ENCODE data around the gene DSTN.

Gene DSTN

DNA sequence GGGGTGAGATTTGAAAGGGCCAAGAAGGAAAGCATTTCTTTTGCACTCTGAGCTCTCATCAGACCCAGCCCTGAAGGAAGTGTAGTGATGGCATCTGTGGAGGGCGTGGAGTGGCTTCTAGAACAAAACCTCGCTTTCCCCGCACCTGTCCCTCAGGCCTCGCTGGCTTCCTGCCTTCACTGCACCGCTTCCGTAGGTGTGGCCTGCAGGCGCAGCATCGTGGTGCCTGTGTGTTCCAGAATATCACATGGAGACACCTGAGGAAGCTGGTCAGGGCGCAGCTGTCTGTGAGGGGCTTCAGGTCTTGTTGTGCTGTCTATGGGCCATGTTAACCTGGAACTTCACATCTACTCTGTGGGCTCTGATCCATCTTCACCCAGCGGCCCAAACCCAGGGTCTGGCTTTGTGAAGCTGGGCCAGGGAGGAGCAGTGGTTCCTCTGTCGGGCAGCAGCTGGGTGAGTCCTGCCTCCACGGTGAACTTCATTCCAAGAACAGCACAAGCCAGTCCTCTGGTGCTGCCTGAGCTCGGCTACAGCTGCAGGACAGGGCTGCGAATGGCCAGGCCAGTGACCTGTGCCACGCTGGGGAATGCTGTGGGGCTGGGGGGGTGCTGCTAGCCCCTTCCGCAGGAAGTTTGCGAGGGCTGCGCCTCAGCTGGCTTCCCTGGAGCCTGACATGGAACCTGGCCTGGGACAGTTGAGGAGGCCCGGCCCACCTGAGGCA, 40.9 kb downstream of the DSTN start:
- H3K27ac Mint-ChIP-seq: no peak overlapping the region
- H3K9me3 Mint-ChIP-seq: no peaks in the 10 kb centered on the region
- no peaks in the 10 kb centered on the region for H3K27me3 Mint-ChIP-seq
- ATAC-seq: no peak
- peaks cover 8% of the 10 kb centered on the region for H3K36me3 Mint-ChIP-seq
- peaks cover 6% of the 10 kb centered on the region for H3K4me1 Mint-ChIP-seq
- H3K4me3 Mint-ChIP-seq: no peak overlapping the region

DNA sequence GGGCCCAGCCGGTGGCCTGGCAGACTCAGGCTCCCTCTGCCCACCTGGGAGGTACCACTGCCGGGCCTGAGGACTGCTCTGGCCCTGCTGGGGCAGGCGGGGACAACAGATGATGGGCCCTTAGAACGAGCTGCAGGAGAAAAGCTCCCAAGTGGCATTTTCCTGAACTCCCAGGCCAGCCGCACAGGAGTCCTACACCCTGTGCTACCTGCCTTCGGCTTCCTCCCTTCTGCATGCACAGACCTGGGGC, 41.3 kb downstream of the DSTN start:
- ATAC-seq: peak; percentile 28
- Mint-ChIP-seq H3K36me3 (peaks cover 8% of the 10 kb centered on the region), H3K9me3 (no peaks in the 10 kb centered on the region), H3K4me1 (peaks cover 6% of the 10 kb centered on the region), H3K27ac (no peak overlapping the region), H3K4me3 (no peak overlapping the region), H3K27me3 (no peaks in the 10 kb centered on the region)

DNA sequence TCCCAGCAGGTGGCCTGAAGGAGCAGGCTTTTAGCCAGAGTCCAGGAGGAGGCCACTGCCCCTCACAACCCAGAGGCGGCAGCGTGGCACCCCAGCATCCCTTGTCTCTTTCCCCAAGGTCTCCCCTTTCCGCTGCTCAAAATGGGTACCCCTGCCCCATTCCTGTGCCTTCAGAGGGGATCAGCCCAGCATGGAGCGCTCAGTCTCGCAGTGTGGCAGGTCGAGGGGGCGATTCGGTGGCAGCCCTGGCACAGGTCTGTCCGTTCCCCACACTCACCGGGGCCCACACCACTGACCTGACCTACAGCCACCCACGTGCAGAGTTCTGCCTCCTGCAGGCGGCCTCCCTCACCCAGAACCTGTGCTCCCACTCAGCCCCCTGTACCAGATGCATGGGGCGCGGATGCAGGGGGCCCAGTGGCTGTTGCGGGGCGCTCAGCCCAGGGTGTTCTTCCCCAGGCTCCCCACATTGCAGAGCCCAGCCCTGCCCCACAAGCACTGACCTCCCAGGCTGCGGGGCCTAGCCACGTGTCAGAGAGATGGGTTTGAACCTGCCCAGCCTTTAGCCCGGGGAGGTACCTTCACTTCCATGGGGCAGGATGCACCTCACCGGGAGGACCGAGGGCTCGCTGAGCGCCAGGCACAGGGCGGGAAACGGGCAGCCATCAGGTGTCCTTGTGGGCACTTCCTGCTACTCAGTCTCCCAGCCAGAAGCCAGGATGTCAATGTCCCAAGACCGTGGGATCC, 41.8 kb downstream of the DSTN start:
- H3K4me3 Mint-ChIP-seq: no peak overlapping the region
- H3K27me3 Mint-ChIP-seq: no peaks in the 10 kb centered on the region
- no peak for ATAC-seq
- no peaks in the 10 kb centered on the region for H3K9me3 Mint-ChIP-seq
- H3K27ac Mint-ChIP-seq: no peak overlapping the region
- peaks cover 8% of the 10 kb centered on the region for H3K36me3 Mint-ChIP-seq
- peaks cover 6% of the 10 kb centered on the region for H3K4me1 Mint-ChIP-seq

DNA sequence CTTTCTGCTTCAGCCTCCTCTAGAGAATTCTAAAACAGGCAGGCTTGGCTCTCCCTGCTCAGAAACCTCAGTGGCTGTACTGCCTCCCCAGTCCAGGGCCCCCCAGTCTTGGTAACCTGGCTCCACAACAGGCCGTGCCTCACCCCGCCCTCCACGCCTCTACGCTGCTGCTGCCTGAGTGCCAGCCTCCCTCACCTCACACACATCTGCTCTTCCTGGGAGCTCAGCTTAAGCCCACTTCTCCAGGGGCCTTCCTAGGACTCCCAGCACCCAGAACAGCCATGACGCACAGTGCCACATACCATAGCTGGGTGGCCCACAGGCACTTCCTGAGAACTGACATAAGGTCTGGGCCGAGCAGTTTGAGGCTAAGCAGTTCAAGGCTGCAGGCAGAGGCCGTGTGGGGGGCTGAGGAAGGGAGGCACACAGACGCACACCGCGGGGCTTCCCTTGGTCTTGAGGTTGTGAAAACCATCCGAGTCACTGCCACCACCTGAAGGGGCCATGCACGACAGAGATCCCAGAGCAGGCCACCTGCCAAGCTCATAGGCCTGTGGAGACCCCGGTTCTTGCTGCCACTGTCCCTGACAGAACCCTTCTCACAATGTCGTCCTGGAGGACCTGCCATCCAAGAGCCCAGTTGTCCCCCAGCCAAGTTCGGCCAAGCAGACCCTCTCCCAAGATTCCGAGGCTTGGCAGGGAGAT, 42.6 kb downstream of the DSTN start:
- no peak overlapping the region for H3K4me3 Mint-ChIP-seq
- H3K9me3 Mint-ChIP-seq: no peaks in the 10 kb centered on the region
- H3K27me3 Mint-ChIP-seq: no peaks in the 10 kb centered on the region
- peaks cover 6% of the 10 kb centered on the region for H3K4me1 Mint-ChIP-seq
- H3K36me3 Mint-ChIP-seq: peaks cover 8% of the 10 kb centered on the region
- no peak for ATAC-seq
- H3K27ac Mint-ChIP-seq: no peak overlapping the region

DNA sequence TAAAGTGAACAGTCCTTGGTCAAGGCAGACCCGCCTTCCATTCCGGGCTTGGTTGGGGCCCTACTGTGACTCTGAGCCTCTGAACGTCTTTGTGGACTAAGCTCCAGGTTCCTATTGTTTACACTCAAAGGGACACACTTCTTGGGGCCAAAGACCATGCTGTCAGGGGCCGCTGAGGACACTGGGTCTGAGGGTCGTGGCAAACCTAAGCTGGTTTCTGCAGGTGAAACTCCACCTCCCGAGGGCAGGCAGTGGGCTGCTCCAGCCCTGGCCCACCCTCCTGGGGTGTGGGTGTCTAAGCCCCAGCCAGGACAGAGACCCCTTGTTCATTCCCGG, 43.1 kb downstream of the DSTN start:
- H3K4me1 Mint-ChIP-seq: peaks cover 6% of the 10 kb centered on the region
- ATAC-seq: no peak
- H3K4me3 Mint-ChIP-seq: no peak overlapping the region
- H3K27me3 Mint-ChIP-seq: no peaks in the 10 kb centered on the region
- no peak overlapping the region for H3K27ac Mint-ChIP-seq
- H3K9me3 Mint-ChIP-seq: no peaks in the 10 kb centered on the region
- peaks cover 3% of the 10 kb centered on the region for H3K36me3 Mint-ChIP-seq

DNA sequence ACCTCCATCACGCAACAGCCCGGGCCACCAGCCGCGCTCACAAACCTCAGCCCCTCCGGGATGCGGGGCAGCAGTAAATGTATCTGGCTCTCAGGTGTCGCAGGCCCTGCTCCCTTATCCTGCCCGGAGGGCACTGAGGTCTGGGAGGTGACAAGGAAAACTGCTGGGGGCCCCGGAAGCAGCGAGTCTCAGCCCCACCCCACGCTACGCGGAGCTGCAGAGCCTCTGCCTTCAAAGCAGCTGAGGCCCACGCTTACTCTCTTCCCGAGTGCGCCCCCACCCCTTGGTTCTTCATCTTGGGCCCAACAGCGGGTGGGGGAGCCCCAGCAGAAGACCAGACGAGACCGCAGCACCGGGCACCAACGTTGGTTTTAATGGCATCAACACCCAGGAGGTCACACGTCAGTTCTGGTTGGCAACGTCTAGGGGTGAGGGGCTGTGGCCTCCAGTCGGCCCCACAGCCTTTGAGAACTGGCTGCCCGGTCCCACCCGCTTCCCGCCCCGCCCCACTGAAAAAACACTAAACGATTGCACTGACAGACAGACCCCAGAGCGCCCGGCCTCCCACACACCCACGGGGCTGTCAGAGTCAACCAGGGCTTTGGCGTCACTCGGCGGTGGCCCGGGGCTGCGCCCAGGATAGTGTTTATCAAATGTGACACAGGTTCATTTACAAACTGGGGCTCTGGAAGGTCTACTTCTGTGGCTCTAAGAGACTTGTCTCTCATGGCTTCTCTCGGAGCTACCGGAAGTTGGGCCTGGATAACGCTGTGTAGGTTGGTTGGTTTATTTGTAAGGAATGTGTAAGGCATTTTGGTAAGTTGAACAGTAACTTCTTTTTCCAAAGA, 43.7 kb downstream of the DSTN start:
- Mint-ChIP-seq H3K27ac (no peak overlapping the region), H3K9me3 (no peaks in the 10 kb centered on the region), H3K36me3 (peaks cover 4% of the 10 kb centered on the region), H3K27me3 (no peaks in the 10 kb centered on the region), H3K4me1 (peaks cover 6% of the 10 kb centered on the region), H3K4me3 (no peak overlapping the region)
- no peak for ATAC-seq

DNA sequence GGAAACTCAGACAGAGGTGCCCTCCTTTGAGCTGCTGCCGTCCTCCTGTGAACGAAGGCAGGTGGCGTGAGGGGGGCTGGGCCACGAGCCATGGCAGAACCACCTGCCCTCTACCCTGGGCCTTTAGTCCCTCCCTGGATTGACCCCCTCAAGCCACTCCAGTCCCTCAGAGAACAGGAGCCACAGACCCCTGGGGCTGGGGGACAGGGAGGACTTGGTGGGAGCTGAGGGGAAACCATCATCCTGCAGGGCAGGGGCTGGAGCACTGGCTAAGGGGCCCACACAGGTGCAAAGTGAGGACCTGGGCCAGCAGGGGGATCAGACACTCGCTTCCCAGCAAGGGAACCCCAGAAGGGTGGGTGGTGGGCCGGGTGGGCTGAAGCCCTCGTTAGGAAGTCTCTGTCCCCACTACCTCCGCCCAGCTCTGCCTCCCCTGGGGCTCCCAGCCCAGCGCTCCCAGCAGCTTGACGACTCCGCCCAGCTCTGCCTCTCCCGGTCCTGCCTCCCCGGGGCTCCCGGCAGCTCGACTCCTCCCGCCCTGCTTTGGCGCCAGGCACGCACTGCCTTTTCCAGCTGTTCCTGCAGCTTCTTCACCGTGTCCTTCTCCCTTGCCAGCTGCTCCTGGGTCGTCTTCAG, 44.4 kb downstream of the DSTN start:
- peak; percentile 2 for ATAC-seq
- Mint-ChIP-seq H3K9me3 (no peaks in the 10 kb centered on the region), H3K36me3 (peaks cover 6% of the 10 kb centered on the region), H3K4me3 (no peak overlapping the region), H3K27ac (no peak overlapping the region), H3K27me3 (no peaks in the 10 kb centered on the region), H3K4me1 (peaks cover 6% of the 10 kb centered on the region)

DNA sequence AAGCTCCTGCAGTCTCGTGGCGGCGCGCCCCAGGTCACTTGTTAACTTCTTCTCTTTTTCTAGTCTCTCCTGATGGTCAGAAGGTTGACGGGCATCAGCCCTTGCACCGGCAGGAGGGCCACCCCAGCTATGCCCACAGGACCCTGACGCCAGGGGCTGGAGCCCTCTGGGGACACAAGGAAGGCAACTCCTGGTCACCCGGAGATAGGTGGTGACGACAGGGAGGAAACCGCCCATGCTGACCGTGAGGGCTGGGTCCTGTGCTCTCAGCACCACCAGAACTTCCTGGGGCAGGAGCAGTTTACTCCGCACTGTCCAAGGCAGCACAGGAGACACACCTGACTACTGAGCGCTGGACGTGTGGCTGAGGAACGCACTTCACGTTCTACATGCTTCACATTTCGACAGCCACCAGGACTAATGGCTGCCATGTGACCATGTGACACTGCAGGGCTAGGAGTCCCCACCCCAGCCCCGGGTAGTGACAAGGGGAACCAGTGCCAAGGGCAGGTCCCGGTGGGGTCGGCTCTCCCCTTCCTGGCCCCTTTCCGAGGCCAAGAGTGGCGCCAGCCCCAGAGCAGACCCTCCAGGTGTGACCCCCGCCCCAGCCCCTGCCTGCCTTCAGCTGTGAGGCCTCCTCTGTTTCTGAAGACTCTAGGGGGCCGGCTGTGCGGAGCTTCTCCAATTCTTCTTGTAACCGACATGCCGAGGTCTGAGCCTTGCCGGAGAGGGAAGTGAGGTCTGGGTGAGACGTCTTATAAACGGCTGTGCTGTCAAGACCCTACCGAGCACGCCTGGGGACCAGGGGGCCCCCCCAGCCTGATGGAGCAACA, 45.2 kb downstream of the DSTN start:
- peaks cover 13% of the 10 kb centered on the region for H3K36me3 Mint-ChIP-seq
- H3K4me3 Mint-ChIP-seq: no peak overlapping the region
- H3K27me3 Mint-ChIP-seq: no peaks in the 10 kb centered on the region
- no peak overlapping the region for H3K27ac Mint-ChIP-seq
- peaks cover 3% of the 10 kb centered on the region for H3K4me1 Mint-ChIP-seq
- ATAC-seq: no peak
- H3K9me3 Mint-ChIP-seq: no peaks in the 10 kb centered on the region

DNA sequence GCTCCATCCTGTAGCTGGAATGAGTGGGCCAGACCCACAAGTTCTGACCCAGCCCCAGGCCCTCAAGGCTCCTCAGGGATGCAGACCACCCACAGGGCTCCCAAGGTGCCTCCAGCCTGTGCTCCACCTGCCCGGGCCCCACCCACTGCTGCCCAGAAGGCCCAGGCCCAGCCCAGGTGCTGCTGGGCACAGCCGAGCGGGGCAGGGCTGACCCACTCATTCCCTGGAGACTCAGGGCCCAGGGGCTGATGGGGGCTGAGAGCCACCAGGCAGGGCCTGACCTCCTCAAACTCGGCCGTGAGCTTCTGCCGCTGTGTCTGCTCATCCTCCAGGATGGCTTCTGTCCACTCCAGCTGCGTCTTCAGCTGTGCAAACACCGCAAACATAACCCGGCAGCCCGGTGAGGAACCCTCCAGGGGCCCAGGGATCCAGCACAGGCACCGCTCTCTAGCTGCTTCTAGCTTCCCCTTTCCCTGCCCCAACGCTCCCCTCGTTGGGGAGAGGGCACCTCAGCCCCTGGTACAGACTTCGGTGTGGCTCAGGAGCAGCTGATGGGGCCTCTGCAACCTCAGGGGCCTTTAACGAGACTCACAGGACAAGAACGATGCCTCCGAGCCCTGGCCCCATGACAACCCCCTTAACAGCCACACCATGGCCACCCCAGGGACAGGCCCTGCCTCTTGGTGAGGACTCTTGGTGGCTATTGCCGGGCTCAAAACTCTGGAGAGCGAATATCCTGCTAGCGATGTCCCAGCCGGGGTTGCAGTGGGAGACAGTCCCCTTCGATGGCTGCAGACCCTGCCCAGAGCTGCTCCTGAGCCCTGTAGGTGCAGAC, 46.0 kb downstream of the DSTN start:
- H3K4me3 Mint-ChIP-seq: no peak overlapping the region

DNA sequence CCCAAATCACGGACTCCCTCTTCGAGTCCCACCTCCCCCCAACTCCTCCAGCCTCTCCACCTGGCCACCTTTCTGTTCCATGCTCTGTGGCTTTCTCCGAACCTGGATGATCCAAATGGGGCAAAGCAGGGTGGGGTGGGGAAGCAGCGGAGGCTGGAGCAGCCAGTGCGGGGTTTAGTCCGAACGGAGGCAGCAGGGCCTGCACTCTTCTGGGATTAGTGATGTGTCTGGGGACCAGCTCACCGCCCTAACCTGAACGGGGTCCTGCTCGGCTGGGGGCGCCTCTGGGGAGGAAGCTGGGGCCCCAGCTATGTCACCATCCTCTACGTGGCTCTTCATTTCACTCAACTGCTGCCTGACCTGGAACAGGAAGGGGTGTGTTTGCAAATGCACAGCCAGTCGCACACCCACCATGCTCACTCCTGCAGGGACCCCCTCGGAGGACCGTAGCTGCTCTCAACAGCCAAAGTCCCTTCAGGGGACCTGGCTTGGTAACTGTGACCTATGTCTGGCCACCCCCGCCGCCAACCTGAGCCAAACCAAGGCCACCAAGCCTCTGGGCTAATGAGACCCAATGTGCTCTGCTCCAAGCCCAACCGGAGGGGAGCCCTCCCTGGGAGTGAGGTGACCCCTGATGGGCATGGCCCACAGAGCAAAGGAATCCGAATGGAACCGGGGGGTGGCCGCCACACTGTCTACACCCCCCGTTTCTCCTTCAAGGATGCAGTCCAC, 46.8 kb downstream of the DSTN start:
- Mint-ChIP-seq H3K27me3 (no peaks in the 10 kb centered on the region), H3K4me3 (no peak overlapping the region), H3K27ac (no peak overlapping the region), H3K36me3 (peaks cover 29% of the 10 kb centered on the region), H3K4me1 (no peaks in the 10 kb centered on the region), H3K9me3 (no peaks in the 10 kb centered on the region)
- ATAC-seq: no peak

More for the DNA sequence above, 46.0 kb downstream of the DSTN start:
- Mint-ChIP-seq H3K4me1 (no peaks in the 10 kb centered on the region), H3K36me3 (peaks cover 22% of the 10 kb centered on the region), H3K27me3 (no peaks in the 10 kb centered on the region), H3K27ac (no peak overlapping the region), H3K9me3 (no peaks in the 10 kb centered on the region)
- no peak for ATAC-seq

DNA sequence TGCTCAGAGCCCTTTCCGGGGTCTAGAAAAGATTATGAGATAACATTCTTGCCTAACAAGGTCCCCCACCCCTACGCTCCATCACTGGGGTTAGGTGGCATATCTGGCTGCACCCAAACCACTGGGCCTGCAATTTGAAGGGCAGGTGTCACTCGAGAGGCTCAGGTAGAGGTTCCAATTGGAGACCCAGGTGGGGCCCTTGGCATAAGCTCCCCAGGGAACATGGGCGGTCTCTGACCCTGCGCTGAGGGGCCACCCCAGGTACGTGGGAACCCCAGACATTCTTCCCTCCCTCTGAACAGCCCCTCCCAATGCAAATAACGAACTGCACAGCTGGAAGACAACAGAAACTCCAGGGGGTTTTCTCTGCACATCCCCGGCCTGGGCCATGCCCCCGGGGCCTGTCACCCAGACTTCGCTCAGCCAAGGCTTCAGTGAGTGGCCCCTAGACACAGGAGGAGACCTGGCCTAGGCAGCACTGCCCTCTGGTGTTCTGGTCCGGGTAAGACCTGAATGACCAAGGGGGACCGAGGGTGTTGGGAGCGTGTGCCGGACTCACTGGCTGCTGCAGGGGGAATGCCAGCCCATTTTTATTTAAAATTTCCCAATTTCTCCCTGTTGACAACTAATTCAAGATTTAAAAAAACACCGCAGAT, 47.5 kb downstream of the DSTN start:
- no peak overlapping the region for H3K4me3 Mint-ChIP-seq
- H3K36me3 Mint-ChIP-seq: peaks cover 36% of the 10 kb centered on the region
- H3K27me3 Mint-ChIP-seq: no peaks in the 10 kb centered on the region
- no peaks in the 10 kb centered on the region for H3K9me3 Mint-ChIP-seq
- H3K4me1 Mint-ChIP-seq: peaks cover 5% of the 10 kb centered on the region
- ATAC-seq: peak; percentile 52
- H3K27ac Mint-ChIP-seq: no peak overlapping the region

DNA sequence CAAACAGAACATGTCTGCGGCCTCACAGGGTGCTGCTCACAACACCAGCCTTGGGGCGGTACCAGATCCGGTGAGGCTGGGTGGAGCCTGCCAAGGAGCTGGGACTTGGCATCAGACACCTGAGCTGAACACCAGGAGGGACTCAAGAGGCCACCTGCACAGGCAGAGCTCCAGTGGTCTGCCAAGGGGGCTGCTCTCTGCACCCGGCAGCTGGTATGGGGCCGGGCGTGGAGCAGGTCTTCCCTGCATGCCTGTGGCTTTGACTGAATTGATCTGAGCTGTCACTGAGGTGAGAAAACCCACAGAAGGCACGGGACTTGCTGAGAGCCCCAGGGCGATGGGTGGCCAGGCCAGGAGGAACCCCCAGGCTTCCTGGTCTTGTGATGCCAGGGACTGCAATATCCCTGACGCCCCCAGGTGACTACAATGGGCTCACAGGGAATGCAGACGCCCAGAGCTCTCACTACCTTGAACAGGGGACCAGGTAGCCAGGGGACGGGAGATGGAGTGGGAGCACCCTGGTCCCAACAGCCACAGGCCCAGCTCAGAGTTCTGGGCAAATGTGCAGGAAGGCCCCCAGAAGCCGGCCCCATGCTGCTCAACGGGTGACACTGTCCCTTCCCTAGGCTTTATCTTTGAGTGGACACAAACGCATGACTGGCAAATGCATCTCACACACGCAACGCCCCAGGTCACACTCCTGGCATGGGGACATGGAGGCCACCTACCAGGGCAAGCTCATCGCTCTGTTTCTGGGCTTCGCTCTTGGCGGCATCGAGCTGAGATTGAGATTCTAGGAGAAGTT, 48.2 kb downstream of the DSTN start:
- peaks cover 38% of the 10 kb centered on the region for H3K36me3 Mint-ChIP-seq
- H3K27ac Mint-ChIP-seq: no peak overlapping the region
- no peak for ATAC-seq
- peaks cover 7% of the 10 kb centered on the region for H3K4me1 Mint-ChIP-seq
- H3K9me3 Mint-ChIP-seq: no peaks in the 10 kb centered on the region
- H3K4me3 Mint-ChIP-seq: no peak overlapping the region
- H3K27me3 Mint-ChIP-seq: no peaks in the 10 kb centered on the region

Data from stimulated activated memory B cell treated with anti-CD40 and anti-IgM and Interleukin-4, amounts not matched to agents 10 μg/mL and 1 μg/mL and 100 μg/mL, for 72 hours (primary cell).